HepG2 (cell line): ENCODE measurements around the gene TM9SF4. TPM values are rescaled to one million over a fixed set of nuclear protein-coding genes. Genes with fewer than 3 reads are reported as not detected.

Experiments used
- ATAC-seq: fragments of 200-7000 bp; cut with Tn5 transposase; 3 replicates; pipeline ENCODE4 v1.9.1; 2020; ENCODE audit warnings: mild to moderate bottlenecking, moderate library complexity
- BruUV-seq: library from RNA; stranded (reverse); fragments of 400-500 nt; replicated peaks from 2 replicates; lab custom pipeline; 2021; lab: Mats Ljungman, UMichigan
- CTCF ChIA-PET: fragments of 300-600 bp; formaldehyde crosslinking; extraction: SDS; loops from one replicate; lab custom pipeline; 2021; ENCODE audit warnings: low total read pairs, inconsistent platforms, low intra/inter-chr PET ratio; lab: Yijun Ruan, JAX
- POLR2A ChIA-PET: fragments of 350-600 bp; sonication (Branson Sonifier 250); formaldehyde crosslinking; loops from one replicate; lab custom pipeline; 2020; ENCODE audit warnings: antibody characterized with exemption, inconsistent platforms; lab: Yijun Ruan, JAX
- DNase-seq: peaks from one replicate; pipeline ENCODE4 v3.0.0-alpha.2; 2015; ENCODE audit warnings: low spot score
- FAIRE-seq: peaks from 3 replicates; lab custom pipeline; 2011; peaks lifted over from hg19 to GRCh38; lab: Jason Lieb, UNC
- H2AFZ ChIP-seq: one replicate; pipeline ENCODE4 v1.6.1; 2011; ENCODE audit warnings: low read length, inconsistent platforms
- H3K27ac ChIP-seq: fragments of 300-600 bp; 3 replicates; pipeline ENCODE4 v1.8.0; 2011; ENCODE audit warnings: mixed run types, mild to moderate bottlenecking, mixed read lengths, low read length, inconsistent platforms; ENCODE audit not compliant: insufficient read depth; ENCODE audit errors: extremely low read length
- H3K27me3 ChIP-seq, 2 experiments: fragments of 200-600 bp in 1 of 2; 2 replicates in 1 of 2; 3 replicates in 1 of 2; pipeline versions ENCODE4 v1.6.0 to v1.8.0; 2011; ENCODE audit warnings: low read length in 2 of 2, mild to moderate bottlenecking in 2 of 2, moderate library complexity in 2 of 2, inconsistent platforms in 1 of 2; ENCODE audit not compliant: insufficient read depth in 2 of 2, control insufficient read depth in 1 of 2
- H3K36me3 ChIP-seq, 2 experiments: fragments of 200-600 bp in 1 of 2; replicated peaks in 1 of 2; 2 replicates in 1 of 2; 3 replicates in 1 of 2; pipeline versions ENCODE4 v1.5.1 to v1.8.0; 2011; ENCODE audit warnings: low read length in 2 of 2, inconsistent platforms in 1 of 2; ENCODE audit not compliant: insufficient read depth in 2 of 2, control insufficient read depth in 1 of 2
- H3K4me1 ChIP-seq: 2 replicates; pipeline ENCODE4 v1.5.1; 2012; ENCODE audit warnings: low read length, inconsistent platforms; ENCODE audit not compliant: insufficient read depth
- H3K4me2 ChIP-seq: 2 replicates; pipeline ENCODE4 v1.6.0; 2011; ENCODE audit warnings: low read depth, low read length, inconsistent platforms
- H3K4me3 ChIP-seq, 3 experiments: fragments of 200-600 bp in 1 of 3; sonication (generic), shearing (Covaris generic) in 1 of 3; replicated peaks in 1 of 3; 2 replicates each; pipeline ENCODE4 v1.5.1; 2011 to 2016; ENCODE audit warnings: low read length in 3 of 3, inconsistent platforms in 2 of 3, low read depth in 2 of 3, mild to moderate bottlenecking in 2 of 3, control low read depth in 1 of 3, mixed read lengths in 1 of 3; ENCODE audit not compliant: insufficient read depth in 1 of 3
- H3K79me2 ChIP-seq: one replicate; pipeline ENCODE4 v1.6.1; 2011; ENCODE audit warnings: low read length, inconsistent platforms; ENCODE audit not compliant: insufficient read depth
- H3K9ac ChIP-seq: 2 replicates; pipeline ENCODE4 v1.6.0; 2011; ENCODE audit warnings: mild to moderate bottlenecking, low read depth, low read length, inconsistent platforms; ENCODE audit not compliant: insufficient read depth
- H3K9me3 ChIP-seq: 2 replicates; pipeline ENCODE4 v1.5.1; 2012; ENCODE audit warnings: mild to moderate bottlenecking, low read length
- H4K20me1 ChIP-seq: 2 replicates; pipeline ENCODE4 v1.6.0; 2011; ENCODE audit warnings: inconsistent platforms, mild to moderate bottlenecking, low read length, moderate library complexity; ENCODE audit not compliant: insufficient read depth
- AGO2 ChIP-seq: fragments of 200-400 bp; formaldehyde crosslinking; optimal IDR thresholded peaks from 2 replicates; pipeline ENCODE3; 2017; ENCODE audit warnings: mild to moderate bottlenecking, low read depth, low read length, moderate library complexity
- AKAP8 ChIP-seq: sonication (generic); formaldehyde crosslinking; IDR thresholded peaks from 2 replicates; pipeline ENCODE4 v1.5.1; 2020; ENCODE audit warnings: mild to moderate bottlenecking, missing genetic modification reagents
- ARID2 ChIP-seq: sonication (generic); formaldehyde crosslinking; IDR thresholded peaks from 2 replicates; pipeline ENCODE4 v1.8.1; 2022; ENCODE audit warnings: mild to moderate bottlenecking, missing genetic modification reagents, borderline replicate concordance
- CREB1 ChIP-seq, 2 experiments: fragments of 450-650 bp in 1 of 2; IDR thresholded peaks; 2 replicates each; pipeline ENCODE4 v1.6.1; 2016 to 2017; ENCODE audit warnings: control low read depth in 1 of 2, mild to moderate bottlenecking in 1 of 2, missing compliant biosample characterization in 1 of 2, missing genetic modification characterization in 1 of 2
- DMTF1 ChIP-seq: sonication (generic); formaldehyde crosslinking; IDR thresholded peaks from 2 replicates; pipeline ENCODE4 v1.4.0; 2020; ENCODE audit warnings: mild to moderate bottlenecking, missing genetic modification reagents
- E2F5 ChIP-seq: sonication (generic); formaldehyde crosslinking; conservative IDR thresholded peaks from 2 replicates; pipeline ENCODE4 v1.4.0; 2020; ENCODE audit warnings: missing genetic modification reagents
- PITX1 ChIP-seq: sonication (generic); formaldehyde crosslinking; IDR thresholded peaks from 2 replicates; pipeline ENCODE4 v1.5.1; 2020; ENCODE audit warnings: mild to moderate bottlenecking, missing genetic modification reagents
- POLR2A ChIP-seq, 2 experiments: IDR thresholded peaks; 2 replicates each; pipeline ENCODE4 v1.6.1; 2011; ENCODE audit warnings: low read depth in 2 of 2, low read length in 2 of 2, mild to moderate bottlenecking in 1 of 2, moderate library complexity in 1 of 2; ENCODE audit not compliant: insufficient read depth in 1 of 2
- YEATS4 ChIP-seq: sonication (generic); formaldehyde crosslinking; IDR thresholded peaks from 2 replicates; pipeline ENCODE4 v1.4.0; 2020; ENCODE audit warnings: missing genetic modification reagents, borderline replicate concordance
- ZBTB7A ChIP-seq: sonication (generic); formaldehyde crosslinking; IDR thresholded peaks from 2 replicates; pipeline ENCODE4 v1.8.0; 2022; ENCODE audit warnings: mild to moderate bottlenecking, missing genetic modification reagents
- ZFP36L2 ChIP-seq: sonication (generic); formaldehyde crosslinking; IDR thresholded peaks from 2 replicates; pipeline ENCODE4 v1.4.0; 2020; ENCODE audit warnings: missing genetic modification reagents
- ZNF230 ChIP-seq: sonication (generic); formaldehyde crosslinking; IDR thresholded peaks from 2 replicates; pipeline ENCODE4 v1.4.0; 2020; ENCODE audit warnings: mild to moderate bottlenecking, missing genetic modification reagents
- ZNF546 ChIP-seq: sonication (generic); formaldehyde crosslinking; conservative IDR thresholded peaks from 2 replicates; pipeline ENCODE4 v1.8.1; 2023; ENCODE audit warnings: mild to moderate bottlenecking, missing genetic modification reagents
- ZSCAN12 ChIP-seq: sonication (generic); formaldehyde crosslinking; IDR thresholded peaks from 2 replicates; pipeline ENCODE4 v1.9.0; 2021; ENCODE audit warnings: mild to moderate bottlenecking, missing genetic modification reagents
- WGBS: methylation state at CpG from one replicate; pipeline ENCODE4 v1.1.6; 2017; ENCODE audit warnings: low lambda C conversion rate; 5-methylcytosine and 5-hydroxymethylcytosine counted together
- in situ Hi-C: cut with HindIII; loops from 2 replicates; pipeline ENCODE4 v1.10.0; 2017; ENCODE audit warnings: low pct_unique_long_range_greater_than_20kb; ENCODE audit not compliant: extremely low pct_ligation_motif_present
- intact Hi-C: fragments of 100-400 bp; cut with micrococcal nuclease; formaldehyde crosslinking; loops from one replicate; pipeline ENCODE4 v1.10.0; 2022; ENCODE audit not compliant: unreplicated experiment
- polyA plus RNA-seq, 8 experiments: library from polyadenylated mRNA; depleted of rRNA in 3 of 8; stranded (reverse) in 7 of 8; unstranded in 1 of 8; fragments of >200 nt; fragmentation: Illumina TruSeq in 4 of 8; extraction: Trizol in 4 of 8; gene quantifications; 2 replicates each; pipeline versions ENCODE4 v1.2.1 to v1.2.3, GENCODE V29; 2011 to 2016; ENCODE audit warnings: low read depth in 4 of 8, missing spikeins in 1 of 8, mixed read lengths in 1 of 8; ENCODE audit not compliant: insufficient read depth in 1 of 8
- total RNA-seq, 5 experiments: library from RNA; depleted of rRNA; stranded (reverse); fragments of >200 nt; fragmentation: Illumina TruSeq; extraction: Trizol; gene quantifications; 2 replicates each; pipeline ENCODE4 v1.2.3, GENCODE V29; 2016; ENCODE audit warnings: low read depth in 1 of 5
- TF ChIP-seq, protein P1 (sequence below): sonication (generic); formaldehyde crosslinking; IDR thresholded peaks from 2 replicates; pipeline ENCODE4 v1.8.0; 2022; ENCODE audit warnings: low read depth, missing genetic modification reagents
- TF ChIP-seq, protein P2 (sequence below): sonication (generic); formaldehyde crosslinking; IDR thresholded peaks from 2 replicates; pipeline ENCODE4 v1.4.0; 2020; ENCODE audit warnings: mild to moderate bottlenecking, missing genetic modification reagents
- TF ChIP-seq, protein P3 (sequence below): fragments of 450-650 bp; IDR thresholded peaks from 2 replicates; pipeline ENCODE4 v1.6.1; 2017; ENCODE audit warnings: mild to moderate bottlenecking

Gene TM9SF4
- total and polyA plus RNA-seq, 2 of the 13 experiments (the other 11 are each of a cell fraction or from before 2014, with no cell fraction given): 53.5 to 171 TPM

- TF ChIP-seq ZFP36L2 (CRISPR knock-in tag) (no peak), ZBTB7A (CRISPR knock-in tag) (no peak), ARID2 (CRISPR knock-in tag) (no peak), CREB1 (IDR thresholded peaks at IDR 0.05) (no peak), CREB1 (CRISPR knock-in tag; IDR thresholded peaks at IDR 0.05) (no peak), PITX1 (no peak), DMTF1 (CRISPR knock-in tag) (no peak), ZNF230 (no peak), ZSCAN12 (CRISPR knock-in tag) (no peak)
Observed at GRCh38 chr20:32142088-32142487, 32.6 kb downstream of the TM9SF4 start (continued).

DNA sequence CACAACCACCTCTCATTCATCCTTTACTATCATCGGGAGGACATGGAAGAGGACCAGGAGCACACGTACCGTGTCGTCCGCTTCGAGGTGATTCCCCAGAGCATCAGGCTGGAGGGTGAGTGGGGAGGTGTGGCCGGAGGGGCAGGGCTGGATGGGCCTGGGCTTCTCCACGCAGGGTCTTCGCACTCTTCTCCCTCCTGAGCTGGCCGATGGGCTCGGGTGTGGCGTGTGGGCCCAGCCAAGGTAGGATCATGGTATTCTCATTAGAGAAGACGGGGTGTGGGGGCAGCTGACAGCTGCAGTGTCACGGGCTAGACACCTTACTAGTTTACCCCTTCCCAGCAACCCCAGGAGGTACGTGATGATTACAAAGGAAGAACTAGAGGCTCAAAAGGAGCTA is 33.5 kb downstream of the TM9SF4 start:
- H3K4me3 ChIP-seq: no peak overlapping the region
- over 99% methylated on average over 15 of the region's 15 CpGs for WGBS
- no peaks in the 10 kb centered on the region for H3K27me3 ChIP-seq
- FAIRE-seq (no peak), DNase-seq (no peak), ATAC-seq (no peak)
- CTCF ChIA-PET: no interaction called here
- H3K9ac ChIP-seq: no peak overlapping the region
- no peak overlapping the region for H2AFZ ChIP-seq
- H3K27ac ChIP-seq: no peak overlapping the region
- BruUV-seq: no TSS peak
- intact Hi-C loops (no loop called here), in situ Hi-C loops (no loop called here)
- peaks cover 69 to 93% of the 10 kb centered on the region in 2 experiments for H3K36me3 ChIP-seq
- no peak overlapping the region for H3K4me2 ChIP-seq
- H3K4me1 ChIP-seq: peaks cover 9% of the 10 kb centered on the region; the same call in 1 of the 2 replicates
- no peaks in the 10 kb centered on the region for H3K79me2 ChIP-seq
- POLR2A ChIA-PET: no interaction called here
- no peaks in the 10 kb centered on the region for H4K20me1 ChIP-seq
- no peaks in the 10 kb centered on the region for H3K9me3 ChIP-seq
- TF ChIP-seq ZNF546: no peak
- no peak for TF ChIP-seq AKAP8 (CRISPR knock-in tag)
- TF ChIP-seq, protein P1, sequence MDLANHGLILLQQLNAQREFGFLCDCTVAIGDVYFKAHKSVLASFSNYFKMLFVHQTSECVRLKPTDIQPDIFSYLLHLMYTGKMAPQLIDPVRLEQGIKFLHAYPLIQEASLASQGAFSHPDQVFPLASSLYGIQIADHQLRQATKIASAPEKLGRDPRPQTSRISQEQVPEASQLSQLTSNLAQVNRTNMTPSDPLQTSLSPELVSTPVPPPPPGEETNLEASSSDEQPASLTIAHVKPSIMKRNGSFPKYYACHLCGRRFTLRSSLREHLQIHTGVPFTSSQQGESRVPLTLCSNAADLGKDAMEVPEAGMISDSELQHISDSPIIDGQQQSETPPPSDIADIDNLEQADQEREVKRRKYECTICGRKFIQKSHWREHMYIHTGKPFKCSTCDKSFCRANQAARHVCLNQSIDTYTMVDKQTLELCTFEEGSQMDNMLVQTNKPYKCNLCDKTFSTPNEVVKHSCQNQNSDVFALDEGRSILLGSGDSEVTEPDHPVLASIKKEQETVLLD: no peak
- TF ChIP-seq, protein P2, sequence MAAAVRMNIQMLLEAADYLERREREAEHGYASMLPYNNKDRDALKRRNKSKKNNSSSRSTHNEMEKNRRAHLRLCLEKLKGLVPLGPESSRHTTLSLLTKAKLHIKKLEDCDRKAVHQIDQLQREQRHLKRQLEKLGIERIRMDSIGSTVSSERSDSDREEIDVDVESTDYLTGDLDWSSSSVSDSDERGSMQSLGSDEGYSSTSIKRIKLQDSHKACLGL: 0 out of 2 replicates have a peak, but pooled peaks have one; percentile 34
- TF ChIP-seq, protein P3, sequence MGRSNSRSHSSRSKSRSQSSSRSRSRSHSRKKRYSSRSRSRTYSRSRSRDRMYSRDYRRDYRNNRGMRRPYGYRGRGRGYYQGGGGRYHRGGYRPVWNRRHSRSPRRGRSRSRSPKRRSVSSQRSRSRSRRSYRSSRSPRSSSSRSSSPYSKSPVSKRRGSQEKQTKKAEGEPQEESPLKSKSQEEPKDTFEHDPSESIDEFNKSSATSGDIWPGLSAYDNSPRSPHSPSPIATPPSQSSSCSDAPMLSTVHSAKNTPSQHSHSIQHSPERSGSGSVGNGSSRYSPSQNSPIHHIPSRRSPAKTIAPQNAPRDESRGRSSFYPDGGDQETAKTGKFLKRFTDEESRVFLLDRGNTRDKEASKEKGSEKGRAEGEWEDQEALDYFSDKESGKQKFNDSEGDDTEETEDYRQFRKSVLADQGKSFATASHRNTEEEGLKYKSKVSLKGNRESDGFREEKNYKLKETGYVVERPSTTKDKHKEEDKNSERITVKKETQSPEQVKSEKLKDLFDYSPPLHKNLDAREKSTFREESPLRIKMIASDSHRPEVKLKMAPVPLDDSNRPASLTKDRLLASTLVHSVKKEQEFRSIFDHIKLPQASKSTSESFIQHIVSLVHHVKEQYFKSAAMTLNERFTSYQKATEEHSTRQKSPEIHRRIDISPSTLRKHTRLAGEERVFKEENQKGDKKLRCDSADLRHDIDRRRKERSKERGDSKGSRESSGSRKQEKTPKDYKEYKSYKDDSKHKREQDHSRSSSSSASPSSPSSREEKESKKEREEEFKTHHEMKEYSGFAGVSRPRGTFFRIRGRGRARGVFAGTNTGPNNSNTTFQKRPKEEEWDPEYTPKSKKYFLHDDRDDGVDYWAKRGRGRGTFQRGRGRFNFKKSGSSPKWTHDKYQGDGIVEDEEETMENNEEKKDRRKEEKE: no peak
- TF ChIP-seq YEATS4 (CRISPR knock-in tag): no peak
- TF ChIP-seq E2F5 (CRISPR knock-in tag): no peak
- peak; percentile 43 for TF ChIP-seq AGO2
- no peak for TF ChIP-seq POLR2A (IDR thresholded peaks at IDR 0.05; ENCODE audit: insufficient read depth in 1 of 2, low read depth in 2 of 2, low read length in 2 of 2)
